Neural progenitor cell (in vitro differentiated cells): ENCODE results near the gene CKLF.

ENCODE experiments used
- CTCF ChIP-seq: fragments of 200-600 bp; sonication (generic); IDR thresholded peaks from 2 replicates; pipeline ENCODE4 v1.5.1; 2017; ENCODE audit warnings: antibody characterized with exemption, mild to moderate bottlenecking
- EZH2 ChIP-seq: fragments of 200-600 bp; sonication (generic); IDR thresholded peaks from 2 replicates; pipeline ENCODE4 v1.6.1; 2017; ENCODE audit warnings: antibody characterized with exemption, mild to moderate bottlenecking, moderate library complexity
- EZH2phosphoT487 ChIP-seq: fragments of 200-600 bp; sonication (generic); IDR thresholded peaks from 2 replicates; pipeline ENCODE4 v1.6.1; 2017; ENCODE audit warnings: antibody characterized with exemption

- TF ChIP-seq CTCF (peak; percentile 39), EZH2 (peak; percentile 48), EZH2phosphoT487 (no peak)
Observed at GRCh38 chr16:66549284-66550131, 2.9 kb upstream of the CKLF start, which contains the start of gene TK2.
